ENCODE measurements around the gene TLE1.

Gene TLE1

DNA sequence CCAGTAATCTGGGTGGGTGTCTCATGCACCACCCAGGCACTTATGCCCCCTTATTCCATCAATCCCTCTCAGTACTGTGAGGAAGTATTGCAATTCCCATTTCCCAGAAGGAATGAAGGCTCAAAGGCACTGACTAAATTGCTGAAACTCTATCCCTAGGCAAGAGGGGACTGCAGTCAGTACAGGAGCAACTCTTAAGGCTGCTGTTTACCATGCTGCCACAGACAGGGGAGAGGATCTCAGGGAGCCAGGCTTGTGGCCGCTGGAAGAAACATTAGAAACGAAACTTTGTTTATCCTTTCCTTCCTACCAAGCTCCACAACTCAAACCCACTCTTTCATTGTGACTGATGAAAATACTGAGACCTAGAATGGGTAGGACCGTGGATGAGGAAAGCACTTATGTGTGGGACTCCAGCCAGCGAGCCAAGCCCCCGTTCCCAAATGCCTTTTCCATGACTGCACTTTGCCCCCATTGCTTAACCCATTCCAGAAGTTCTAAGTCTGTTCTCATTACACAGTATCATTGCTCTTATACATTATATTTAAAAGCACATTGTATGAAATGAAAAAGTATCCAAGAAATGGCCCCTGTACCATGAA, 54.3 kb downstream of the TLE1 start:
- no peak overlapping the region for H3K4me2 ChIP-seq (ENCODE audit: low read length)

DNA sequence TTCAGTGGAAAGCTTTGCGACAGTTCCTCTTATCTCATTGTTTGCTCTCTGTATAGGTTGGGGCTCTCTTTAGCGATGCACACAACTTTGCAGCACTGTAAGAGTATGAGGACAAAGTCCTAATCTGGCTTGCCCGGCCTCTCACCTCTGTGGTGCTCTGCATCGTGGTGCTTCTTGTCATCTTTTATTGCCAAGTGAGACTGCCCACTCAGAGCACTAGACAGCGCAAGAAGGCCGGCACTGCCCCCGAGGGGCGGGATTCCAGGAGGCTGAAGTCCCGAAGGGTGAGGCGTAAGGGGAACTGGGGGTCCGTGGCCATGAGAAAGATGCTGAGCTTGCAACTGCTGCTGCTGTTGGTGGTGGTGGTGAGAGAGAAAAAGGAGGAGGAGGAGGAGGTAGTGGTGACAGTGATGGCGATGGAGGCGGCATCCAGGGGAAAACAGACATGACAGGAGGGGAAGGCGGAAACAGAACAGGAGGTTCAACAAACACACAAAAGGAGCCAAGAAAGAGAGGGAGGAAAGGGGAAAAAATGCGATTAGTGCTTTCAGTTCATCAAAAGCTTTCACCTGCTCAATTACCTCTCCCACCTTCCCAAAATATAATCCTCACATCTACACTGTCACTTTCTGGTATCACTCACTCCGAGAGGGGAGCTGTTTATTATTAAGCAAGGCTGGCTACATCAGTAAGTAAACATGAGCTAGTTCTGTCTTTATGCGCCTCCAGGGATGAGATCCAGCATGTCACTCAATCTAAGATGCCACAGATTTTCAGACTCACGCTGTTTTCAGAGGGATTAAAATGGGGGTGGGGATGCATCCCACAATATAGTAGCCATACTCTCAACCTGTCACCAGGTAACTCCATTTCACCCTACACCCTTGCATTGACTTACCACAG, 55.1 kb downstream of the TLE1 start:
- Histone ChIP-seq H3K9ac (ENCODE audit: low read length) (no peak overlapping the region), H3K4me2 (ENCODE audit: low read length) (no peak overlapping the region), H3K9me3 (ENCODE audit: low read length) (no peaks in the 10 kb centered on the region), H3K27ac (ENCODE audit: low read depth, low read length, poor library complexity, severe bottlenecking) (no peak overlapping the region), H3K36me3 (ENCODE audit: insufficient read depth, low read length) (no peaks in the 10 kb centered on the region), H3K4me1 (ENCODE audit: insufficient read depth, low read length, severe bottlenecking) (peaks cover 7% of the 10 kb centered on the region), H3K79me2 (ENCODE audit: insufficient read depth, low read length) (no peaks in the 10 kb centered on the region), H4K20me1 (ENCODE audit: insufficient read depth, low read length) (no peaks in the 10 kb centered on the region), H2AFZ (ENCODE audit: low read length) (no peak overlapping the region), H3K4me3 (ENCODE audit: low read depth, low read length, poor library complexity, severe bottlenecking) (no peak overlapping the region), H3K27me3 (ENCODE audit: insufficient read depth, low read length) (no peaks in the 10 kb centered on the region), H3K9me2 (ENCODE audit: low read depth, low read length) (no peaks in the 10 kb centered on the region), H3F3A (ENCODE audit: insufficient read depth, low read length) (no peaks in the 10 kb centered on the region)
- TF ChIP-seq, protein P1, sequence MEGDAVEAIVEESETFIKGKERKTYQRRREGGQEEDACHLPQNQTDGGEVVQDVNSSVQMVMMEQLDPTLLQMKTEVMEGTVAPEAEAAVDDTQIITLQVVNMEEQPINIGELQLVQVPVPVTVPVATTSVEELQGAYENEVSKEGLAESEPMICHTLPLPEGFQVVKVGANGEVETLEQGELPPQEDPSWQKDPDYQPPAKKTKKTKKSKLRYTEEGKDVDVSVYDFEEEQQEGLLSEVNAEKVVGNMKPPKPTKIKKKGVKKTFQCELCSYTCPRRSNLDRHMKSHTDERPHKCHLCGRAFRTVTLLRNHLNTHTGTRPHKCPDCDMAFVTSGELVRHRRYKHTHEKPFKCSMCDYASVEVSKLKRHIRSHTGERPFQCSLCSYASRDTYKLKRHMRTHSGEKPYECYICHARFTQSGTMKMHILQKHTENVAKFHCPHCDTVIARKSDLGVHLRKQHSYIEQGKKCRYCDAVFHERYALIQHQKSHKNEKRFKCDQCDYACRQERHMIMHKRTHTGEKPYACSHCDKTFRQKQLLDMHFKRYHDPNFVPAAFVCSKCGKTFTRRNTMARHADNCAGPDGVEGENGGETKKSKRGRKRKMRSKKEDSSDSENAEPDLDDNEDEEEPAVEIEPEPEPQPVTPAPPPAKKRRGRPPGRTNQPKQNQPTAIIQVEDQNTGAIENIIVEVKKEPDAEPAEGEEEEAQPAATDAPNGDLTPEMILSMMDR (IDR thresholded peaks at IDR 0.05; ENCODE audit: low read length) = no peak
- no peak for TF ChIP-seq EZH2 (IDR thresholded peaks at IDR 0.05; ENCODE audit: borderline replicate concordance, low read length)

More for the DNA sequence above, 54.3 kb downstream of the TLE1 start:
- no peak for TF ChIP-seq EZH2 (IDR thresholded peaks at IDR 0.05; ENCODE audit: borderline replicate concordance, low read length)
- TF ChIP-seq, protein P1 (IDR thresholded peaks at IDR 0.05; ENCODE audit: low read length) = no peak
- no peaks in the 10 kb centered on the region for H4K20me1 ChIP-seq (ENCODE audit: insufficient read depth, low read length)
- H3K36me3 ChIP-seq (ENCODE audit: insufficient read depth, low read length) = no peaks in the 10 kb centered on the region
- H3F3A ChIP-seq (ENCODE audit: insufficient read depth, low read length) = no peaks in the 10 kb centered on the region
- no peaks in the 10 kb centered on the region for H3K9me2 ChIP-seq (ENCODE audit: low read depth, low read length)
- H3K4me1 ChIP-seq (ENCODE audit: insufficient read depth, low read length, severe bottlenecking) = peaks cover 7% of the 10 kb centered on the region
- no peak overlapping the region for H3K4me3 ChIP-seq (ENCODE audit: low read depth, low read length, poor library complexity, severe bottlenecking)
- H3K9me3 ChIP-seq (ENCODE audit: low read length) = no peaks in the 10 kb centered on the region
- no peak overlapping the region for H3K9ac ChIP-seq (ENCODE audit: low read length)
- H3K27me3 ChIP-seq (ENCODE audit: insufficient read depth, low read length) = no peaks in the 10 kb centered on the region
- no peak overlapping the region for H2AFZ ChIP-seq (ENCODE audit: low read length)
- no peaks in the 10 kb centered on the region for H3K79me2 ChIP-seq (ENCODE audit: insufficient read depth, low read length)
- H3K27ac ChIP-seq (ENCODE audit: low read depth, low read length, poor library complexity, severe bottlenecking) = no peak overlapping the region

DNA sequence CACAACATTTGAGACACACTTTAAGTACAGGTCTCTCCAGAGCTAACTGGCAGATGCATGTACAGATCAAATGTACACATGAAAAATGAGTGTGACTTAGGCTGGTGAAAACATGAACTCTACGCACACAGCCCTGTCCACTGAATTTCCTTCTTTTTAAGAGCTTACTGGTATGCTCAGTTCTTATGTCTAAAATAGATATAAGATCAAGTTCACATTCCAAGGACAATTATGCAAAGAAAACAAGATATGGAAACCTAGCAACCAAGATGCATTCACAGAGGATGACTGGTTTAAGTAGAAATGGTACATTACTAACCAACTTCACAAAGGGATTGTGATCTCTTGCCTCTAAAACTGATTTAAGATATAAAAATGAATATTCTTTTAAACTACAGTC, 56.7 kb downstream of the TLE1 start:
- TF ChIP-seq, protein P1 (IDR thresholded peaks at IDR 0.05; ENCODE audit: low read length) = no peak
- TF ChIP-seq EZH2 (IDR thresholded peaks at IDR 0.05; ENCODE audit: borderline replicate concordance, low read length) = no peak
- peaks cover 7% of the 10 kb centered on the region for H3K4me1 ChIP-seq (ENCODE audit: insufficient read depth, low read length, severe bottlenecking)
- no peaks in the 10 kb centered on the region for H3K36me3 ChIP-seq (ENCODE audit: insufficient read depth, low read length)

More for the DNA sequence above, 56.7 kb downstream of the TLE1 start:
- Histone ChIP-seq H2AFZ (ENCODE audit: low read length) (no peak overlapping the region), H3K27ac (ENCODE audit: low read depth, low read length, poor library complexity, severe bottlenecking) (no peak overlapping the region), H3K9ac (ENCODE audit: low read length) (no peak overlapping the region), H4K20me1 (ENCODE audit: insufficient read depth, low read length) (no peaks in the 10 kb centered on the region), H3F3A (ENCODE audit: insufficient read depth, low read length) (no peaks in the 10 kb centered on the region), H3K79me2 (ENCODE audit: insufficient read depth, low read length) (no peaks in the 10 kb centered on the region), H3K9me3 (ENCODE audit: low read length) (no peaks in the 10 kb centered on the region), H3K27me3 (ENCODE audit: insufficient read depth, low read length) (no peaks in the 10 kb centered on the region), H3K4me2 (ENCODE audit: low read length) (no peak overlapping the region), H3K4me3 (ENCODE audit: low read depth, low read length, poor library complexity, severe bottlenecking) (no peak overlapping the region), H3K9me2 (ENCODE audit: low read depth, low read length) (no peaks in the 10 kb centered on the region)
